MM.1S (cell line): ENCODE measurements around the gene CTXN3.

Experiments used
- DNase-seq: peaks from one replicate; pipeline ENCODE4 v3.0.0-alpha.2; 2015
- H2AFZ ChIP-seq: fragments of 300-600 bp; sonication (generic); 2 replicates; pipeline ENCODE4 v1.6.0; 2016; ENCODE audit warnings: antibody characterized with exemption, low read length
- H3F3A ChIP-seq: fragments of 300-600 bp; sonication (generic); 2 replicates; pipeline ENCODE4 v1.6.1; 2016; ENCODE audit warnings: mild to moderate bottlenecking, antibody characterized with exemption, low read length, moderate library complexity, mixed read lengths; ENCODE audit not compliant: insufficient read depth
- H3K27ac ChIP-seq: fragments of 300-600 bp; sonication (generic); 2 replicates; pipeline ENCODE4 v1.5.1; 2016; ENCODE audit warnings: mild to moderate bottlenecking, low read length
- H3K27me3 ChIP-seq: fragments of 300-600 bp; sonication (generic); replicated peaks from 2 replicates; pipeline ENCODE4 v1.6.0; 2016; ENCODE audit warnings: low read length; ENCODE audit not compliant: insufficient read depth
- H3K36me3 ChIP-seq: fragments of 300-600 bp; sonication (generic); replicated peaks from 2 replicates; pipeline ENCODE4 v1.6.1; 2016; ENCODE audit warnings: mild to moderate bottlenecking, low read length, mixed read lengths; ENCODE audit not compliant: insufficient read depth
- H3K4me1 ChIP-seq: fragments of 300-600 bp; sonication (generic); 2 replicates; pipeline ENCODE4 v1.6.1; 2016; ENCODE audit warnings: low read length, mixed read lengths
- H3K4me2 ChIP-seq: fragments of 300-600 bp; sonication (generic); 2 replicates; pipeline ENCODE4 v1.6.0; 2016; ENCODE audit warnings: low read depth, low read length
- H3K4me3 ChIP-seq: fragments of 300-600 bp; sonication (generic); 2 replicates; pipeline ENCODE4 v1.5.1; 2016; ENCODE audit warnings: low read length, mixed read lengths
- H3K79me2 ChIP-seq: fragments of 300-600 bp; sonication (generic); 2 replicates; pipeline ENCODE4 v1.6.1; 2016; ENCODE audit warnings: mixed run types, low read length, mixed read lengths
- H3K9ac ChIP-seq: fragments of 300-600 bp; sonication (generic); 2 replicates; pipeline ENCODE4 v1.6.1; 2016; ENCODE audit warnings: low read length, mixed read lengths
- H3K9me2 ChIP-seq: fragments of 300-600 bp; sonication (generic); replicated peaks from 2 replicates; pipeline ENCODE4 v1.6.1; 2016; ENCODE audit warnings: mild to moderate bottlenecking, low read length, mixed read lengths; ENCODE audit not compliant: insufficient read depth
- H3K9me3 ChIP-seq: fragments of 300-600 bp; sonication (generic); replicated peaks from 2 replicates; pipeline ENCODE4 v1.6.1; 2016; ENCODE audit warnings: mild to moderate bottlenecking, low read length, mixed read lengths; ENCODE audit not compliant: insufficient read depth
- H4K20me1 ChIP-seq: fragments of 300-600 bp; sonication (generic); 2 replicates; pipeline ENCODE4 v1.6.1; 2016; ENCODE audit warnings: mild to moderate bottlenecking, low read length, moderate library complexity, mixed read lengths; ENCODE audit not compliant: insufficient read depth
- CTCF ChIP-seq: fragments of 300-600 bp; sonication (generic); IDR thresholded peaks from 2 replicates; pipeline ENCODE4 v1.5.1; 2016; ENCODE audit warnings: antibody characterized with exemption, low read length, mixed read lengths
- EZH2 ChIP-seq: fragments of 300-600 bp; sonication (generic); optimal IDR thresholded peaks from 2 replicates; pipeline ENCODE3; 2017; ENCODE audit warnings: low read depth, mild to moderate bottlenecking, antibody characterized with exemption, low read length, mixed read lengths
- EZH2phosphoT487 ChIP-seq: fragments of 300-600 bp; sonication (generic); IDR thresholded peaks from 2 replicates; pipeline ENCODE4 v1.6.1; 2018; ENCODE audit warnings: antibody characterized with exemption, low read length

The CTXN3 gene

GRCh38 chr5:127642949-127643348, 5.9 kb upstream of the CTXN3 start:
- no peak overlapping the region for H3K4me3 ChIP-seq
- no peaks in the 10 kb centered on the region for H3F3A ChIP-seq
- no peak overlapping the region for H3K9ac ChIP-seq
- no peak for TF ChIP-seq EZH2phosphoT487
- TF ChIP-seq EZH2, result no peak
- no peak for TF ChIP-seq CTCF
- H3K9me3 ChIP-seq, result no peaks in the 10 kb centered on the region
- no peak overlapping the region for H3K4me2 ChIP-seq
- no peak for DNase-seq
- no peak overlapping the region for H3K27ac ChIP-seq
- no peak overlapping the region for H2AFZ ChIP-seq
- no peaks in the 10 kb centered on the region for H3K4me1 ChIP-seq
- no peaks in the 10 kb centered on the region for H3K79me2 ChIP-seq
- no peaks in the 10 kb centered on the region for H3K9me2 ChIP-seq
- no peaks in the 10 kb centered on the region for H3K27me3 ChIP-seq
- H3K36me3 ChIP-seq, result no peaks in the 10 kb centered on the region
- no peaks in the 10 kb centered on the region for H4K20me1 ChIP-seq

DNA sequence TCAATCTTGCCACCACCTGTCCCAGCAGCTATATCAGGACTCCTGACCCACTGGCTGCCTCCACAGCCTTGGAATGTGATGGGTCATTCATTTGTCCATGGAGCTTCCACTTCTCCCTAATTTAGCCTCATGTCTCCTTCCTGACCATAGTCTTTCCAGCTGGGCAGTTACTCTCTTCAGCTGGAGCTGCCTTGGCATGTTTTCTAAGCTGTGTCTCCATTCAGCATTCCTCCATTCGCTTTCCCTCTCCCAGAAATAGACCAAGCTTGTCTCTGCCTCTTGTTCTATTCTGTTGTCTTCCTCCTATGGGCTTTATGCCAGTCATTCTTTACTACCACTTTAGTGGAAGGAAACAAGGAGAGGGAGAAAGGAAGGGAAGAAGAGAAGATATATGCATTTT, 5.3 kb upstream of the CTXN3 start:
- Histone ChIP-seq H2AFZ (no peak overlapping the region), H3K4me3 (no peak overlapping the region), H3F3A (no peaks in the 10 kb centered on the region), H3K9me3 (no peaks in the 10 kb centered on the region), H3K27me3 (no peaks in the 10 kb centered on the region), H4K20me1 (no peaks in the 10 kb centered on the region), H3K9me2 (no peaks in the 10 kb centered on the region), H3K4me1 (no peaks in the 10 kb centered on the region), H3K79me2 (no peaks in the 10 kb centered on the region), H3K4me2 (no peak overlapping the region), H3K36me3 (no peaks in the 10 kb centered on the region), H3K27ac (no peak overlapping the region), H3K9ac (no peak overlapping the region)
- no peak for DNase-seq
- TF ChIP-seq EZH2phosphoT487, result no peak
- no peak for TF ChIP-seq EZH2
- TF ChIP-seq CTCF, result no peak

DNA sequence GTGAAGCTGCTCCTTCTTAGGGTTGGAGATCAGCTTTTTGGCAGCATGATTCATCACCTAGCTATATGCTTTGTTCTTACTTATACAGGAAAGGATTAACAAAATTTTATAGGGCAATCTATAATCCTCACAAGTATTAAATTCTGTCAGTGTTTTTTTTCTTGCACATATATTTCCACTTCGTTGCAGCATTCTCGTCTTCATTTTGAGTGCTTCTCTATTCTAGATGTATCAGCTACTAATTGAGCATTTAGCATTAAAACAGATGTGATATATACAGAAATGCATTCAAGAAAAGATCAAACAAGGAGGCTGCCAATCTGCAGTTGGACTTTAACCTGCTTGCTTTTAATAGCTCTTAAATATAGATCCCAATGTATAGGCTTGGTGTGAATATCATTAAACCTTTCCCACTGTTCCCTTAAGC, 3.6 kb upstream of the CTXN3 start:
- no peak for TF ChIP-seq EZH2phosphoT487
- TF ChIP-seq CTCF, result no peak
- no peak for TF ChIP-seq EZH2
- no peak overlapping the region for H3K4me2 ChIP-seq
- no peak overlapping the region for H3K27ac ChIP-seq
- H3K4me3 ChIP-seq, result no peak overlapping the region
- H3K27me3 ChIP-seq, result no peaks in the 10 kb centered on the region
- no peak overlapping the region for H3K9ac ChIP-seq
- no peak for DNase-seq
- H4K20me1 ChIP-seq, result no peaks in the 10 kb centered on the region
- no peak overlapping the region for H2AFZ ChIP-seq
- H3F3A ChIP-seq, result no peaks in the 10 kb centered on the region
- H3K36me3 ChIP-seq, result no peaks in the 10 kb centered on the region
- no peaks in the 10 kb centered on the region for H3K4me1 ChIP-seq
- no peaks in the 10 kb centered on the region for H3K79me2 ChIP-seq
- H3K9me2 ChIP-seq, result no peaks in the 10 kb centered on the region
- H3K9me3 ChIP-seq, result no peaks in the 10 kb centered on the region
